Sigmoid colon (tissue), 7 donors: Measurements from ENCODE around the gene PATJ. TPM values are rescaled to one million over a fixed set of nuclear protein-coding genes. Genes with fewer than 3 reads are reported as not detected.

Source experiments
- DNase-seq: peaks from one replicate; pipeline ENCODE4 v3.0.0-alpha.2; 2019
- H3K27ac ChIP-seq, 4 donors: fragments of 200-600 bp; sonication (generic); one replicate each; pipeline ENCODE4 v1.5.1; 2016 to 2019; ENCODE audit warnings: mild to moderate bottlenecking in 1 of 4
- H3K27me3 ChIP-seq, 3 donors: fragments of 200-600 bp; sonication (generic); one replicate each; pipeline ENCODE4 v1.5.1; 2019; ENCODE audit warnings: mild to moderate bottlenecking in 1 of 3
- H3K36me3 ChIP-seq, 4 donors: fragments of 200-600 bp; sonication (generic); one replicate each; pipeline ENCODE4 v1.5.1; 2016 to 2019
- H3K4me1 ChIP-seq, 4 donors: fragments of 200-600 bp; sonication (generic); one replicate each; pipeline ENCODE4 v1.5.1; 2017 to 2019
- H3K4me3 ChIP-seq, 4 donors: fragments of 200-600 bp; sonication (generic); one replicate each; pipeline ENCODE4 v1.5.1; 2017 to 2019; ENCODE audit warnings: mild to moderate bottlenecking in 2 of 4, moderate library complexity in 1 of 4
- H3K9me3 ChIP-seq, 4 donors: fragments of 200-600 bp in 3 of 4; sonication (generic) in 3 of 4; one replicate each; pipeline versions ENCODE4 v1.5.1 to v1.6.1; 2013 to 2019
- EP300 ChIP-seq, 4 donors: sonication (generic); formaldehyde crosslinking; IDR thresholded peaks; one replicate each; pipeline ENCODE4 v1.6.1; 2017; ENCODE audit warnings: antibody characterized with exemption in 4 of 4
- POLR2A ChIP-seq, 2 donors: fragments of 450-650 bp; IDR thresholded peaks; one replicate each; pipeline ENCODE4 v1.6.1; 2016; ENCODE audit warnings: antibody characterized with exemption in 2 of 2, mild to moderate bottlenecking in 2 of 2, moderate library complexity in 2 of 2
- POLR2AphosphoS5 ChIP-seq, 4 donors: sonication (generic); formaldehyde crosslinking; IDR thresholded peaks; one replicate each; pipeline ENCODE4 v1.6.1; 2017; ENCODE audit warnings: antibody characterized with exemption in 4 of 4
- WGBS, 2 donors: extraction: QIAGEN DNeasy Blood & Tissue Kit; methylation state at CpG; one replicate each; pipeline ENCODE4 v1.1.7; 2013; 5-methylcytosine and 5-hydroxymethylcytosine counted together
- intact Hi-C: fragments of 100-400 bp; cut with DNase I; formaldehyde crosslinking; loops from one replicate; pipeline ENCODE4 v1.15.1; 2023
- polyA plus RNA-seq, 3 donors: library from polyadenylated mRNA; stranded (reverse); fragments of 200-250 nt; gene quantifications; one replicate each; pipeline ENCODE4 v1.2.3, GENCODE V29; 2013
- total RNA-seq, 4 donors: library from RNA; depleted of rRNA; stranded (reverse); fragments of >200 nt; gene quantifications; one replicate each; pipeline ENCODE4 v1.1.0, GENCODE V29; 2016
- TF ChIP-seq, protein P1 (sequence below), 4 experiments: fragments of 450-650 bp in 3 of 4; fragments of 200-600 bp in 1 of 4; IDR thresholded peaks; one replicate each; pipeline ENCODE4 v1.5.1; 2016 to 2019; ENCODE audit warnings: antibody characterized with exemption in 4 of 4, mild to moderate bottlenecking in 3 of 4, moderate library complexity in 2 of 4
- donor health status: healthy with polysubstance abuse.
- donor health status: Bipolar disorder and iron deficiency.
- donor health status: healthy.

PATJ gene
- total and polyA plus RNA-seq, 7 donors, result 10.2 to 33.2 (median 21.3) TPM

DNA sequence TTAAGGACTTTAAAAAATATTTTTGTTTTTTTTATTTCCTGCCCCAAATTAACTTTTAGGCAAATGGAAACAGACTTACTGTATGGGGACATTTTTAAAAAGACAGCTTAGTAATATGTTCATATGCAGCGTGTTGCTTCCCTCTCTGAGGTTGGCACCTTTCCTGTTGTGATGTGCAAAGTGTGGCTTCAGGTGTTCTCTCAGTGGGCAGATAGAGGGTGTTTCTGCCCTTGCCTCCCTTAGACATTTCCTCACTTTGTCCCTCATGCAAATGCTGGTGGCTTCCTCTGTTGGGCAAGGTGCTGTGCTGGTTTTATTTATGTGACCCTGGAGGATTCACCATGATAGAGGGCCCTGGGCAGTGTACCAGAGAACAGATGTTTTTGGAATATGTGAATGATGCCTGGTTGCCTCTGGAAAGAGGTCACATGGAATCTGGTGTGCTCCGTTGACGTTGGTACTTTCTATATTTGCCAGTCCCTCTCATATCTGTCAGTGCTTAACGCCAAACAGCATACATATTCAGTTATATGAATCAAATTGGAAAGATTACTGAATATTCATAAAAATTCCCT, 123.5 kb downstream of the PATJ start:
- DNase-seq, result no peak
- Histone ChIP-seq H3K36me3 (peaks cover 0 to 31% (median 0%) of the 10 kb centered on the region in 4 donors), H3K27me3 (no peaks in the 10 kb centered on the region), H3K27ac (no peak overlapping the region), H3K4me1 (no peaks in the 10 kb centered on the region), H3K4me3 (no peak overlapping the region), H3K9me3 (peaks cover 0 to 3% (median 0%) of the 10 kb centered on the region in 4 donors)
- 88 to 92% methylated on average over 4 of the region's 4 CpGs for WGBS, 2 donors
- intact Hi-C loops, result no loop called here
- TF ChIP-seq, protein P1, sequence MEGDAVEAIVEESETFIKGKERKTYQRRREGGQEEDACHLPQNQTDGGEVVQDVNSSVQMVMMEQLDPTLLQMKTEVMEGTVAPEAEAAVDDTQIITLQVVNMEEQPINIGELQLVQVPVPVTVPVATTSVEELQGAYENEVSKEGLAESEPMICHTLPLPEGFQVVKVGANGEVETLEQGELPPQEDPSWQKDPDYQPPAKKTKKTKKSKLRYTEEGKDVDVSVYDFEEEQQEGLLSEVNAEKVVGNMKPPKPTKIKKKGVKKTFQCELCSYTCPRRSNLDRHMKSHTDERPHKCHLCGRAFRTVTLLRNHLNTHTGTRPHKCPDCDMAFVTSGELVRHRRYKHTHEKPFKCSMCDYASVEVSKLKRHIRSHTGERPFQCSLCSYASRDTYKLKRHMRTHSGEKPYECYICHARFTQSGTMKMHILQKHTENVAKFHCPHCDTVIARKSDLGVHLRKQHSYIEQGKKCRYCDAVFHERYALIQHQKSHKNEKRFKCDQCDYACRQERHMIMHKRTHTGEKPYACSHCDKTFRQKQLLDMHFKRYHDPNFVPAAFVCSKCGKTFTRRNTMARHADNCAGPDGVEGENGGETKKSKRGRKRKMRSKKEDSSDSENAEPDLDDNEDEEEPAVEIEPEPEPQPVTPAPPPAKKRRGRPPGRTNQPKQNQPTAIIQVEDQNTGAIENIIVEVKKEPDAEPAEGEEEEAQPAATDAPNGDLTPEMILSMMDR (IDR thresholded peaks at IDR 0.05), result no peak
- no peak for TF ChIP-seq POLR2A (IDR thresholded peaks at IDR 0.05)
- no peak for TF ChIP-seq POLR2AphosphoS5 (IDR thresholded peaks at IDR 0.05)
- TF ChIP-seq EP300 (IDR thresholded peaks at IDR 0.05), result no peak

DNA sequence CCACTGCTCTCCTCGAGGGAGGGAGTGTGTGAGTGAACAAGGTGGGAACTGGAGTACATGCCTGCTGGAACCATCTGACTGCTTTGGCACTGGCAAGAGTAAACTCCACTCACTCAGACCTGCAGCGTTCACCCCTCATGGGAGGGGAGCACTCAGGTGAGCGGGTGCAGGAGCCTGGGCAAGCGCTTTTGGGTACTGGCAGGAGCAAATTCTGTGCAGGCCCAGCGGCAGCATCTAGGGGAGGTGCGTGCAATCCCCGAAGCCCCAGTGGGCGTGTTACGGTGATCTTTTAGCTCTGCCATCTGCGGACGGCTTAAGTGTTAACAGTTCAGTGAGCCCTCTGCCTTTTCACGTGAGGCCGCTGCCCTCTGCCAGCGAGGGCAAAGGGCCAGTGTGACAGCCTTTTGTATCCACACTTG, 127.4 kb downstream of the PATJ start:
- intact Hi-C loops, result no loop called here
- Histone ChIP-seq H3K27me3 (no peaks in the 10 kb centered on the region), H3K36me3 (peaks cover 0 to 8% (median 0%) of the 10 kb centered on the region in 4 donors), H3K4me3 (no peak overlapping the region), H3K27ac (no peak overlapping the region), H3K4me1 (no peaks in the 10 kb centered on the region), H3K9me3 (peaks cover 0 to 3% (median 0%) of the 10 kb centered on the region in 4 donors)
- TF ChIP-seq POLR2A (IDR thresholded peaks at IDR 0.05), result no peak
- TF ChIP-seq EP300 (IDR thresholded peaks at IDR 0.05), result no peak
- TF ChIP-seq, protein P1 (IDR thresholded peaks at IDR 0.05), result no peak
- TF ChIP-seq POLR2AphosphoS5 (IDR thresholded peaks at IDR 0.05), result no peak
- no peak for DNase-seq
- WGBS, 2 donors, result 89 to 97% methylated on average over 14 of the region's 14 CpGs

DNA sequence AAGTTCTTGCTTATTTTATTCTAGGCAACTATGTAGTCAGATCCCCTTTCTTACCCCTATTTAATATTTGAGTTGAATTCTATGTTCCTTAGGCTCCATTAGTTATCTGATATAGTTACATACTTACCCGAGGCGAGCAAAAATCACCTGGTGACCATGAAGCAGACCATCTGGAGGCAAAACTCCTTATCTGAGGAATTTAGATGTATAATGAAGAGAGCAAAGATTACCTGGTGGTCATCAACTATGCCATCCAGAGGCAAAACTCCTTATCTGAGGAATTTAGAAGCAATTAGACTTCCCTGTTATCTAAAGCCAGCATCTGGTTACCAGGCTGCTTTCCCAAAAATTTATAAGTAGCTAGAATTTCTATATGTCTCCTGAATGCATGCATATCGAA, 129.9 kb downstream of the PATJ start:
- WGBS, 2 donors, result 92 to 97% methylated on average over 3 of the region's 3 CpGs
- H3K4me1 ChIP-seq, result no peaks in the 10 kb centered on the region
- intact Hi-C loops, result no loop called here
- no peak overlapping the region for H3K27ac ChIP-seq
- H3K9me3 ChIP-seq, result peaks cover 0 to 3% (median 0%) of the 10 kb centered on the region in 4 donors
- TF ChIP-seq, protein P1 (IDR thresholded peaks at IDR 0.05), result no peak
- TF ChIP-seq POLR2AphosphoS5 (IDR thresholded peaks at IDR 0.05) (no peak), POLR2A (IDR thresholded peaks at IDR 0.05) (no peak), EP300 (IDR thresholded peaks at IDR 0.05) (no peak)
- DNase-seq, result no peak
- no peak overlapping the region for H3K4me3 ChIP-seq
- H3K36me3 ChIP-seq, result peaks cover 0 to 14% (median 2%) of the 10 kb centered on the region in 4 donors
- H3K27me3 ChIP-seq, result no peaks in the 10 kb centered on the region

DNA sequence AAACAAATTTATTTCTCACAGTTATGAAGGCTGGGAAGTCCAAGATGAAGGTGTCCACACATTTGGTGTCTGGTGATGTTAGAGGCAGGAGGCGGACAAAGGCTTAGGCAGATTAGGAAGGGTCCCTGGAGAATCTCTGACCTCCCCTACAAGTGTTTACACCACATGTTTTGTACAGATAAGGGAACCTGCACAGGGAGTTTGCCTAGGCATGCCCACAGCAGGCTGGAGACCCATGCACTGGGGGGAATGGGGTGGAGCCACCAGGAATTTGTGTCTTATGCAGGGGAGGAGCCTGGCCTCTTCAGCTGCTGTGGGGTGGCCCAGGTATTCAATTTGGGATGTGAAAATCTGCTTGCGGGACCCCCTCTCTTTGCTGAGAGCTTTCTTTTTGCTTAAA, 131.3 kb downstream of the PATJ start:
- 95 to 99% methylated on average over 2 of the region's 2 CpGs for WGBS, 2 donors
- Histone ChIP-seq H3K36me3 (peaks cover 0 to 14% (median 2%) of the 10 kb centered on the region in 4 donors), H3K9me3 (peaks cover 0 to 3% (median 0%) of the 10 kb centered on the region in 4 donors), H3K4me3 (no peak overlapping the region), H3K4me1 (no peaks in the 10 kb centered on the region), H3K27ac (no peak overlapping the region), H3K27me3 (no peaks in the 10 kb centered on the region)
- TF ChIP-seq, protein P1 (IDR thresholded peaks at IDR 0.05), result no peak
- no peak for TF ChIP-seq EP300 (IDR thresholded peaks at IDR 0.05)
- TF ChIP-seq POLR2A (IDR thresholded peaks at IDR 0.05), result no peak
- TF ChIP-seq POLR2AphosphoS5 (IDR thresholded peaks at IDR 0.05), result no peak
- intact Hi-C loops, result no loop called here
- DNase-seq, result no peak

DNA sequence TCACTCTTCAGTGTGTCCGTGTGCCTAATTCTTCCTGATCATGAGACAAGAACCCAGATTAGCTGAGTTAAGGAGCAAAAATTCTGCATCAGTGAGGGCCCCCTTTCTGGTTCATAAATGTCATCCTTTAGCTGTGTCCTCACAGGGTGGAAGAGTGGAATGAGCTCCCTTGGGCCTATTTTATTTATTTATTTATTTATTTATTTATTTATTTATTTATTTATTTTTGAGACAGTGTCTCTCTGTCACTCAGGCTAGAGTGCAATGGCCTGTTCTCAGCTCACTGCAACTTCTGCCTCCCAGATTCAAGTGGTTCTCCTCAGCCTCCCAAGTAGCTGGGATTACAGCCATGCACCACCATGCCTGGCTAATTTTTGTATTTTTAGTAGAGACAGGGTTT, 131.7 kb downstream of the PATJ start:
- DNase-seq, result no peak
- no peaks in the 10 kb centered on the region for H3K4me1 ChIP-seq
- H3K36me3 ChIP-seq, result peaks cover 0 to 14% (median 2%) of the 10 kb centered on the region in 4 donors
- no peak overlapping the region for H3K4me3 ChIP-seq
- no peak overlapping the region for H3K27ac ChIP-seq
- no peaks in the 10 kb centered on the region for H3K27me3 ChIP-seq
- intact Hi-C loops, result no loop called here
- WGBS, 2 donors, result 98 to 100% methylated on average over 1 of the region's 1 CpG
- TF ChIP-seq POLR2A (IDR thresholded peaks at IDR 0.05), result no peak
- TF ChIP-seq EP300 (IDR thresholded peaks at IDR 0.05), result no peak
- TF ChIP-seq, protein P1 (IDR thresholded peaks at IDR 0.05), result no peak
- TF ChIP-seq POLR2AphosphoS5 (IDR thresholded peaks at IDR 0.05), result no peak
- peaks cover 0 to 3% (median 0%) of the 10 kb centered on the region in 4 donors for H3K9me3 ChIP-seq
